Activated CD8-positive, alpha-beta memory T cell treated with anti-CD3 and anti-CD28 coated beads, Interleukin-2, amount 50 U/mL, for 4 hours (primary cell): ENCODE measurements around the gene OPTN.

Source experiments
- DNase-seq: peaks from one replicate; pipeline ENCODE4 v3.0.0-alpha.2; 2020

The OPTN gene

GRCh38 chr10:13187135-13187534 is 87.2 kb downstream of the OPTN start:
- DNase-seq, result no peak
